HEK293 (cell line): Measurements from ENCODE around the gene PRKCA.

Experiments used
- CTCF ChIA-PET: fragments of 350-600 bp; formaldehyde crosslinking; extraction: SDS; loops from one replicate; lab custom pipeline; 2021; ENCODE audit warnings: antibody characterized with exemption; lab: Yijun Ruan, JAX
- POLR2A ChIA-PET: fragments of 300-600 bp; formaldehyde crosslinking; extraction: SDS; loops from one replicate; lab custom pipeline; 2020; ENCODE audit warnings: antibody characterized with exemption, inconsistent platforms; lab: Yijun Ruan, JAX
- H3K27ac ChIP-seq: fragments of 200-500 bp; sonication (Bioruptor generic); 2 replicates; pipeline ENCODE4 v1.5.1; 2014; ENCODE audit warnings: low read depth, low read length, control low read depth, inconsistent platforms; ENCODE audit errors: extremely low read depth
- H3K36me3 ChIP-seq, 2 experiments: fragments of 200-500 bp in 1 of 2; sonication (Bioruptor generic) in 1 of 2; 1 replicate in 1 of 2; 2 replicates in 1 of 2; pipeline ENCODE4 v1.5.1; 2014 to 2017; ENCODE audit warnings: inconsistent platforms in 2 of 2, low read length in 2 of 2; ENCODE audit not compliant: control insufficient read depth in 2 of 2, insufficient read depth in 1 of 2
- H3K4me1 ChIP-seq: fragments of 200-500 bp; sonication (Bioruptor generic); 2 replicates; pipeline ENCODE4 v1.5.1; 2014; ENCODE audit warnings: mild to moderate bottlenecking, low read length, inconsistent platforms; ENCODE audit not compliant: control insufficient read depth, insufficient read depth
- H3K4me3 ChIP-seq: 2 replicates; pipeline ENCODE4 v1.5.1; 2011; ENCODE audit warnings: low read depth, mild to moderate bottlenecking, control low read depth, low read length, moderate library complexity
- H3K9me3 ChIP-seq: fragments of 200-500 bp; sonication (Bioruptor generic); 2 replicates; pipeline ENCODE4 v1.5.1; 2014; ENCODE audit warnings: low read depth, low read length, inconsistent platforms; ENCODE audit not compliant: control insufficient read depth, insufficient read depth
- GLI2 ChIP-seq: fragments of 450-650 bp; formaldehyde crosslinking; IDR thresholded peaks from 2 replicates; pipeline ENCODE4; 2017; ENCODE audit warnings: missing biosample characterization, missing genetic modification characterization, low read depth, borderline replicate concordance
- GLI4 ChIP-seq: fragments of 450-650 bp; formaldehyde crosslinking; IDR thresholded peaks from 2 replicates; pipeline ENCODE4 v1.5.1; 2016; ENCODE audit warnings: missing biosample characterization, missing genetic modification characterization
- HOXD13 ChIP-seq: sonication (generic); formaldehyde crosslinking; IDR thresholded peaks from 2 replicates; pipeline ENCODE4 v1.8.0; 2022; ENCODE audit warnings: missing genetic modification reagents, borderline replicate concordance
- MZF1 ChIP-seq: fragments of 450-650 bp; formaldehyde crosslinking; IDR thresholded peaks from 2 replicates; pipeline ENCODE4 v1.5.1; 2017; ENCODE audit warnings: missing biosample characterization, missing genetic modification characterization, borderline replicate concordance
- SP3 ChIP-seq: fragments of 450-650 bp; formaldehyde crosslinking; IDR thresholded peaks from 2 replicates; pipeline ENCODE4 v1.5.1; 2016; ENCODE audit warnings: missing biosample characterization, missing genetic modification characterization
- TRIM28 ChIP-seq: IDR thresholded peaks from 2 replicates; pipeline ENCODE4 v1.6.1; 2011; ENCODE audit warnings: low read length, control low read depth, borderline replicate concordance
- ZFP3 ChIP-seq: fragments of 450-650 bp; formaldehyde crosslinking; IDR thresholded peaks from 2 replicates; pipeline ENCODE4 v1.5.1; 2016; ENCODE audit warnings: low read depth, missing biosample characterization, missing genetic modification characterization
- ZNF140 ChIP-seq: fragments of 450-650 bp; formaldehyde crosslinking; IDR thresholded peaks from 2 replicates; pipeline ENCODE4 v1.5.1; 2016; ENCODE audit warnings: missing biosample characterization, missing genetic modification characterization
- ZNF335 ChIP-seq: fragments of 450-650 bp; formaldehyde crosslinking; conservative IDR thresholded peaks from 2 replicates; pipeline ENCODE4 v1.5.1; 2016; ENCODE audit warnings: missing biosample characterization, missing genetic modification characterization
- ZNF510 ChIP-seq: fragments of 450-650 bp; formaldehyde crosslinking; IDR thresholded peaks from 2 replicates; pipeline ENCODE4 v1.5.1; 2018; ENCODE audit warnings: mild to moderate bottlenecking, missing genetic modification characterization, missing biosample characterization; ENCODE audit not compliant: insufficient replicate concordance
- ZNF530 ChIP-seq: fragments of 450-650 bp; formaldehyde crosslinking; IDR thresholded peaks from 2 replicates; pipeline ENCODE4 v1.5.1; 2016; ENCODE audit warnings: low read depth, missing biosample characterization, missing genetic modification characterization
- ZNF660 ChIP-seq: fragments of 450-650 bp; IDR thresholded peaks from 2 replicates; pipeline ENCODE4 v1.5.1; 2018; ENCODE audit warnings: missing biosample characterization, mild to moderate bottlenecking, missing genetic modification characterization
- ZNF792 ChIP-seq: fragments of 450-650 bp; formaldehyde crosslinking; IDR thresholded peaks from 2 replicates; pipeline ENCODE4 v1.5.1; 2016; ENCODE audit warnings: missing biosample characterization, missing genetic modification characterization
- ZNF830 ChIP-seq: fragments of 450-650 bp; IDR thresholded peaks from 2 replicates; pipeline ENCODE4 v1.5.0; 2018; ENCODE audit warnings: missing biosample characterization, missing genetic modification characterization, low read depth, mild to moderate bottlenecking, moderate library complexity
- TF ChIP-seq, protein P1 (sequence below): fragments of 450-650 bp; formaldehyde crosslinking; IDR thresholded peaks from 2 replicates; pipeline ENCODE4 v1.5.1; 2017; ENCODE audit warnings: missing biosample characterization, missing genetic modification characterization
- TF ChIP-seq, protein P2 (sequence below): fragments of 450-650 bp; formaldehyde crosslinking; IDR thresholded peaks from 2 replicates; pipeline ENCODE4 v1.5.1; 2016; ENCODE audit warnings: missing biosample characterization, missing genetic modification characterization
- TF ChIP-seq, protein P3 (sequence below): fragments of 450-650 bp; formaldehyde crosslinking; conservative IDR thresholded peaks from 2 replicates; pipeline ENCODE4 v1.5.1; 2016; ENCODE audit warnings: low read depth, missing biosample characterization, missing genetic modification characterization
- TF ChIP-seq, protein P4 (sequence below): fragments of 450-650 bp; formaldehyde crosslinking; IDR thresholded peaks from 2 replicates; pipeline ENCODE4 v1.5.1; 2017; ENCODE audit warnings: missing biosample characterization, missing genetic modification characterization
- TF ChIP-seq, protein P5 (sequence below): sonication (generic); formaldehyde crosslinking; IDR thresholded peaks from 2 replicates; pipeline ENCODE4 v1.8.1; 2022; ENCODE audit warnings: mild to moderate bottlenecking, moderate library complexity, missing genetic modification reagents

Gene PRKCA

DNA sequence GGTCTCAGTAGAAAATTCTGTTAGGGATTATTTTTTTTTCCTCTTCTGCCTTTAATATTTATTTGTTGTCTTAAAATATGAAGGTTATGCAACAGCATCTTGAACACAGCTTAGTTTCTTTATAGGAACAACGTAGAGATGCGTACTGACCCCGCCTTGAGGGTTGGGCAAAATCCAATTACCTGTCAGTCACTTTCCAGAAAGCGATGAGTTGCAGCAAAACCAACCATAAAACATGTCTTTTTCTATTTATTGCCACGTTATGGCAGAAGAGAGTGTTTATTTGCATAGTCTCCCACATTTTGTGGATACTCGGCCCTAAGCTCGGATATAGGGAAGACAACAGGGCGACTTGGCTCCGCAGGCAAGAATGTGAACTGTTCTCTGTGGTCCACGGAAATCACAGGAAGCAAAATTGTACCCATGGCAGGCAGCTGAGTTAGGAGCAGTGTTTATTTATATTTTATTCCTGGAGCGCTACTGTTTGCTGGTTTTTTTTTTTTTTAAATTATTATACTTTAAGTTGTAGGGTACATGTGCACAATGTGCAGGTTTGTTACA lies 488.2 kb downstream of the PRKCA start:
- Histone ChIP-seq H3K27ac (no peak overlapping the region), H3K9me3 (no peaks in the 10 kb centered on the region), H3K36me3 (peaks cover 0 to 21% of the 10 kb centered on the region in 2 experiments; a peak in 1 of 3 replicates), H3K4me1 (no peaks in the 10 kb centered on the region), H3K4me3 (no peak overlapping the region)
- ChIA-PET CTCF (interaction anchor here (0.6 kb wide), 1 partner anchor 252 kb away, joined by 3 read pairs; no protein-coding TSS in a partner anchor), POLR2A (no interaction called here)
- TF ChIP-seq GLI4 (tag by site-specific recombination) (no peak), TRIM28 (no peak), SP3 (tag by site-specific recombination) (no peak), ZNF530 (no peak), ZNF335 (no peak), MZF1 (no peak), HOXD13 (CRISPR knock-in tag) (no peak), ZNF140 (tag by site-specific recombination) (no peak), ZNF660 (tag by site-specific recombination) (no peak), ZNF510 (tag by site-specific recombination) (no peak), ZNF830 (tag by site-specific recombination) (no peak), GLI2 (tag by site-specific recombination) (no peak), ZFP3 (tag by site-specific recombination) (no peak), ZNF792 (no peak)
- TF ChIP-seq, protein P1, sequence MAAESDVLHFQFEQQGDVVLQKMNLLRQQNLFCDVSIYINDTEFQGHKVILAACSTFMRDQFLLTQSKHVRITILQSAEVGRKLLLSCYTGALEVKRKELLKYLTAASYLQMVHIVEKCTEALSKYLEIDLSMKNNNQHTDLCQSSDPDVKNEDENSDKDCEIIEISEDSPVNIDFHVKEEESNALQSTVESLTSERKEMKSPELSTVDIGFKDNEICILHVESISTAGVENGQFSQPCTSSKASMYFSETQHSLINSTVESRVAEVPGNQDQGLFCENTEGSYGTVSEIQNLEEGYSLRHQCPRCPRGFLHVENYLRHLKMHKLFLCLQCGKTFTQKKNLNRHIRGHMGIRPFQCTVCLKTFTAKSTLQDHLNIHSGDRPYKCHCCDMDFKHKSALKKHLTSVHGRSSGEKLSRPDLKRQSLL (tag by site-specific recombination), result no peak
- TF ChIP-seq, protein P2, sequence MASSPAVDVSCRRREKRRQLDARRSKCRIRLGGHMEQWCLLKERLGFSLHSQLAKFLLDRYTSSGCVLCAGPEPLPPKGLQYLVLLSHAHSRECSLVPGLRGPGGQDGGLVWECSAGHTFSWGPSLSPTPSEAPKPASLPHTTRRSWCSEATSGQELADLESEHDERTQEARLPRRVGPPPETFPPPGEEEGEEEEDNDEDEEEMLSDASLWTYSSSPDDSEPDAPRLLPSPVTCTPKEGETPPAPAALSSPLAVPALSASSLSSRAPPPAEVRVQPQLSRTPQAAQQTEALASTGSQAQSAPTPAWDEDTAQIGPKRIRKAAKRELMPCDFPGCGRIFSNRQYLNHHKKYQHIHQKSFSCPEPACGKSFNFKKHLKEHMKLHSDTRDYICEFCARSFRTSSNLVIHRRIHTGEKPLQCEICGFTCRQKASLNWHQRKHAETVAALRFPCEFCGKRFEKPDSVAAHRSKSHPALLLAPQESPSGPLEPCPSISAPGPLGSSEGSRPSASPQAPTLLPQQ (tag by site-specific recombination), result no peak
- TF ChIP-seq, protein P3, sequence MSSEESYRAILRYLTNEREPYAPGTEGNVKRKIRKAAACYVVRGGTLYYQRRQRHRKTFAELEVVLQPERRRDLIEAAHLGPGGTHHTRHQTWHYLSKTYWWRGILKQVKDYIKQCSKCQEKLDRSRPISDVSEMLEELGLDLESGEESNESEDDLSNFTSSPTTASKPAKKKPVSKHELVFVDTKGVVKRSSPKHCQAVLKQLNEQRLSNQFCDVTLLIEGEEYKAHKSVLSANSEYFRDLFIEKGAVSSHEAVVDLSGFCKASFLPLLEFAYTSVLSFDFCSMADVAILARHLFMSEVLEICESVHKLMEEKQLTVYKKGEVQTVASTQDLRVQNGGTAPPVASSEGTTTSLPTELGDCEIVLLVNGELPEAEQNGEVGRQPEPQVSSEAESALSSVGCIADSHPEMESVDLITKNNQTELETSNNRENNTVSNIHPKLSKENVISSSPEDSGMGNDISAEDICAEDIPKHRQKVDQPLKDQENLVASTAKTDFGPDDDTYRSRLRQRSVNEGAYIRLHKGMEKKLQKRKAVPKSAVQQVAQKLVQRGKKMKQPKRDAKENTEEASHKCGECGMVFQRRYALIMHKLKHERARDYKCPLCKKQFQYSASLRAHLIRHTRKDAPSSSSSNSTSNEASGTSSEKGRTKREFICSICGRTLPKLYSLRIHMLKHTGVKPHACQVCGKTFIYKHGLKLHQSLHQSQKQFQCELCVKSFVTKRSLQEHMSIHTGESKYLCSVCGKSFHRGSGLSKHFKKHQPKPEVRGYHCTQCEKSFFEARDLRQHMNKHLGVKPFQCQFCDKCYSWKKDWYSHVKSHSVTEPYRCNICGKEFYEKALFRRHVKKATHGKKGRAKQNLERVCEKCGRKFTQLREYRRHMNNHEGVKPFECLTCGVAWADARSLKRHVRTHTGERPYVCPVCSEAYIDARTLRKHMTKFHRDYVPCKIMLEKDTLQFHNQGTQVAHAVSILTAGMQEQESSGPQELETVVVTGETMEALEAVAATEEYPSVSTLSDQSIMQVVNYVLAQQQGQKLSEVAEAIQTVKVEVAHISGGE (tag by site-specific recombination), result no peak
- TF ChIP-seq, protein P4, sequence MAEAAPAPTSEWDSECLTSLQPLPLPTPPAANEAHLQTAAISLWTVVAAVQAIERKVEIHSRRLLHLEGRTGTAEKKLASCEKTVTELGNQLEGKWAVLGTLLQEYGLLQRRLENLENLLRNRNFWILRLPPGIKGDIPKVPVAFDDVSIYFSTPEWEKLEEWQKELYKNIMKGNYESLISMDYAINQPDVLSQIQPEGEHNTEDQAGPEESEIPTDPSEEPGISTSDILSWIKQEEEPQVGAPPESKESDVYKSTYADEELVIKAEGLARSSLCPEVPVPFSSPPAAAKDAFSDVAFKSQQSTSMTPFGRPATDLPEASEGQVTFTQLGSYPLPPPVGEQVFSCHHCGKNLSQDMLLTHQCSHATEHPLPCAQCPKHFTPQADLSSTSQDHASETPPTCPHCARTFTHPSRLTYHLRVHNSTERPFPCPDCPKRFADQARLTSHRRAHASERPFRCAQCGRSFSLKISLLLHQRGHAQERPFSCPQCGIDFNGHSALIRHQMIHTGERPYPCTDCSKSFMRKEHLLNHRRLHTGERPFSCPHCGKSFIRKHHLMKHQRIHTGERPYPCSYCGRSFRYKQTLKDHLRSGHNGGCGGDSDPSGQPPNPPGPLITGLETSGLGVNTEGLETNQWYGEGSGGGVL (tag by site-specific recombination), result no peak
- TF ChIP-seq, protein P5, sequence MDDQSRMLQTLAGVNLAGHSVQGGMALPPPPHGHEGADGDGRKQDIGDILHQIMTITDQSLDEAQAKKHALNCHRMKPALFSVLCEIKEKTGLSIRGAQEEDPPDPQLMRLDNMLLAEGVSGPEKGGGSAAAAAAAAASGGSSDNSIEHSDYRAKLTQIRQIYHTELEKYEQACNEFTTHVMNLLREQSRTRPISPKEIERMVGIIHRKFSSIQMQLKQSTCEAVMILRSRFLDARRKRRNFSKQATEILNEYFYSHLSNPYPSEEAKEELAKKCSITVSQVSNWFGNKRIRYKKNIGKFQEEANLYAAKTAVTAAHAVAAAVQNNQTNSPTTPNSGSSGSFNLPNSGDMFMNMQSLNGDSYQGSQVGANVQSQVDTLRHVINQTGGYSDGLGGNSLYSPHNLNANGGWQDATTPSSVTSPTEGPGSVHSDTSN (CRISPR knock-in tag), result no peak
